NCI-H82 treated with DMSO at 0.1 percent for 48 hours (cell line): ENCODE data around the gene AP1B1.

Experiments used
- DNase-seq: peaks from one replicate; lab custom pipeline; 2025; ENCODE audit not compliant: unreplicated experiment; lab: John Stamatoyannopoulos, UW

AP1B1 gene

DNA sequence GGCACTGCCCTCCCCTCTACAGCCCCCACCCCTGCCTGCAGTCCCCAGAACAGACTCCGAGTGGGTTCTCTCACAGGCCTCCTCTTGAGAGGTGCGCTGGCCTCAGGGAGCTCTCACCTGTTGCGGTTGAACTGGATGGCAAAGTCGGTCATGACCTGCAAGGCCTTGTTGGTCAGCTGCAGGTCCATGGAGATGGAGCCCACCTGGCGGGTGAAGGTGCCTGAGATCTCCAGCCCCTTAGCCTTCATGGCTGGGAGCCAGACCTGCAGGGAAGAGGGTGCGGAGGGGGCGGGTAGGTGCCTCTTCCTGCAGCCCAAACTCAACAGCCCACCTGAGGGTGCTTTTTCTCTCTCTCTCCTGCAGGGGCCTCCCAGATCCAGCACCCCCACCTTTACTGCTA, 54.2 kb downstream of the AP1B1 start:
- no peak for DNase-seq

DNA sequence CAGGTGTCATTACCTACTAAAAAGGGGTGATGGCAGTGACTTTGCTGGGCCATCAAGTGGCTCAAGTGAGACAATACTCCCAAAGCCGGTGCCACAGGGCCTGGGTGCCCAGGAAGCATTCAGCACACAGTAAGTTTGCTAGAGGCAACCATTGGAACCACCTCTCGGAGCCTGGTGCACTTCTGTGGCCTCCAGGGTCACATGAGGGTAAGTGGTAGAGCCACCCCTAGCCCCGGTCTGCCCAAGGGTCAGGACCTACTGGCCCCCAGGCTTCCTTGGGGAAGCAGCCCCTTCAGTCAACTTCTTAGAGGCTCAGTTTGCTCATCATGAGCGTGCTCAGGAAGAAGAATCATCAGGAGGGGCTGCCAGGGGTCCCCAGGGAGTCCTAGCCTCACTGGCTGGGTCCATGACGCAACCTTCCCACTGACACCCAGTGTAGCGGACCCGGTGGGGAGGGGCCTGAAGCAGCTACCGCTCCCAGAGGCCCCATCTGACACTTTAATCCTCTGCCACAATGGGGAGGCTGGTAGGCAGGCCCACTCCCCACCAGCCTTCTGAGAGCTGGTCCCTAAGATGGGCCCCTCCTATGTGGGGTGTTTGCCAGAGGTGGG, 55.4 kb downstream of the AP1B1 start:
- no peak for DNase-seq

DNA sequence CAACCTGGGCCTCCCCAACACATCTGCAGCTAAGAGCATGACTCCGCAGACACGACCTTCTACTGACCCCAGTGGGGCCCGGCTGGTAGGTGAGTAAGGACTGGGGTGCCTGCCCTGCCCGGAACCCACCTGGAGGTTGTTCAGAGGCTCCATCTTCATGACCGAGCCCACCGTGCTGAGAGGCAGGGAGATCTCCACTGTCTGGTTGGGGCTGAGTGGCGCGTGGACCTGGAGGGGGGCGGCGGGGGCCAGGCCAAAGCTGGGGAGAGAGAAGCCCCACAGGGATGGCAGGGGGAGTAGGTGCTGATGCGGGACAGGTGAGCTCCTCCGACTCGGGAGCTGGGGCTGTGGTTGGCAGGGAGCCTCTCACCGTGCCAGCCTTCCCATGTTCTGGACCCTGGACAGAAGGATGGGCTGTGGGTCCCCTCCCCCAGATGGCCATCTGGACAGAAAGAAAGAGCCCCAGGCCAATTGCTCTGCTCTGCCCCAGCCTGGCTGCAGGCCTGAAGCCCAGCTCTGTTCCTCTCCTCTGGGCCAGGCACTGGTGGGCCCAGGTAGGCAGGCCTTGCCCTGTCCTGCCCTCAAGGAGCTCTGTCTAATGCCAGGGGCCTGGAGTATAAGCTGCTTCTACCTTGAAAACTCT, 56.6 kb downstream of the AP1B1 start:
- no peak for DNase-seq

DNA sequence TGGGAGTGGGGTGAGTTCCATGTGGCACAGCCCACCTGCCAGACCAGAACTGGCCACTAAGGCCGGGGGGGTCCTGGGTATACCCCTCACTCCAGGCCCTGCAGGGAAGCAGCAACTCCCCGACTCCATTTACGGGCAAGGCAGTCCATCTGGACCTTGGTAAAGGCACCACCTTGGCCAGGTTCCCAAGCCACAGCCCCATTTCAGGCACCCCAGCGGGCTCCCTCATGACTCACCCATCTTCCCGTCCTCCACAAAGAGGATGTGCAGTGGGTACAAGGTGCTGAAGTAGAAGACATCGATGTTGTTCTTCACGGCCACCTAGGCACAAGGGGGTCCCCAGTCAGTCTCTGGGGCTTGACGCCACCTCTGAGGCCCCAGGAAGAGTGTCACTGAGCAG, 57.2 kb downstream of the AP1B1 start:
- no peak for DNase-seq

DNA sequence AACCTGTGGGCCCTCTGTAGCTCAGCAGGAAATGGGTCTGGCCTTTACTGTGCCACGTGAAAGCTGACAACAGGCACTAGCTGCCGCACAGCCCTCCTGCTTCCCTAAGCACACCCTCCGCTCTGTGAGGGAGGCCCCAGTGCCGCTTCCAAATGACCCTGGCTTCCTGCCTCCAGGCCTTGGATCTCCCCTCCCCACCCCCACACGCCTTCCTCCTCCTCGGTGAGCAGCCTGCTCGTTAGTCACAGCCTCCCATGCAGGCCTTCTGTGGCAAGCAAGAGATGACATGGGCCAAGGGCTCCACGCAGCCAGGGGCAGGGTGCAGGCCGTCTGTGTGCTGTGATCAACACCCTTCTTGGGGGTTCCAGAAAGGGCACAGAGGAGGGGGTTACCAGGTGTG, 57.6 kb downstream of the AP1B1 start:
- peak; percentile 62 for DNase-seq

DNA sequence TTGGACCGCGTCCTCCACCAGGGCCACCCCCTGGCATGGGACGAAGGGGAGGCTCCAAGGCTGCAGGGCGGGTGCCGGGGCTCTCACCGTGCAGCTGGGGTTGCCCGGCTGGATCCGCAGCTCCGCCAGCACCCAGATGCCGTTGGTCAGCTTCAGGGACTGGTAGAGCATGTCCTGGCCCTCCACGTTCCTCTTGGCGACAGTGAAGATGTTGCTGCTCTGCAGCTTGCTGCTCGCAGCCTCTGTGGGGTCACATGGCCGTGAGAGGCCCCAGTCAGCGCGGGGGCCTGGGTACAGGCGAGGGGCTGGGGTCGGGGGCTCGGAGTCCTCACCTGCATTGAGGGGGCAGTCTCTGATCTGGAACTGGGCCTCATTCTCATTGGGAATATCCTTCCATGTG, 58.1 kb downstream of the AP1B1 start:
- DNase-seq: no peak

DNA sequence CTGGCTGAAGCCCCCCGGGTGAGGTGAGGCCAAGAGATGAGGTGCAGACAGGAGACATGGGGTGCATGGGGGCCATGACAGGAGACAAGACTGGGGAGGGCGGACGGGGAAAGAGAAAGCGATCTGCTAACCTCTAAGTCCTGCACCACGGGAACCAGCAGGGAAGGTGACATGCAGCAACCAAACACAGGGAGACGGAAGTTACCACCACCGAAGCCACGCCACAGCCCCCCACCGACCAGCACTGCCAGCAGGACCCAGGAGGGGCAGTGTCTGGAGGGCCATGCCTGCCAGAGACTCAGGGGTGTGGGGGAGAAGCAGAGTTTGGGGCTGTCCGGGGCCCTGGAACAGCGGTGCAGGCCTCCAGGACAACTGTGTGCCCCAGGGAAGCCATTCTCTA, 58.8 kb downstream of the AP1B1 start:
- DNase-seq: no peak

DNA sequence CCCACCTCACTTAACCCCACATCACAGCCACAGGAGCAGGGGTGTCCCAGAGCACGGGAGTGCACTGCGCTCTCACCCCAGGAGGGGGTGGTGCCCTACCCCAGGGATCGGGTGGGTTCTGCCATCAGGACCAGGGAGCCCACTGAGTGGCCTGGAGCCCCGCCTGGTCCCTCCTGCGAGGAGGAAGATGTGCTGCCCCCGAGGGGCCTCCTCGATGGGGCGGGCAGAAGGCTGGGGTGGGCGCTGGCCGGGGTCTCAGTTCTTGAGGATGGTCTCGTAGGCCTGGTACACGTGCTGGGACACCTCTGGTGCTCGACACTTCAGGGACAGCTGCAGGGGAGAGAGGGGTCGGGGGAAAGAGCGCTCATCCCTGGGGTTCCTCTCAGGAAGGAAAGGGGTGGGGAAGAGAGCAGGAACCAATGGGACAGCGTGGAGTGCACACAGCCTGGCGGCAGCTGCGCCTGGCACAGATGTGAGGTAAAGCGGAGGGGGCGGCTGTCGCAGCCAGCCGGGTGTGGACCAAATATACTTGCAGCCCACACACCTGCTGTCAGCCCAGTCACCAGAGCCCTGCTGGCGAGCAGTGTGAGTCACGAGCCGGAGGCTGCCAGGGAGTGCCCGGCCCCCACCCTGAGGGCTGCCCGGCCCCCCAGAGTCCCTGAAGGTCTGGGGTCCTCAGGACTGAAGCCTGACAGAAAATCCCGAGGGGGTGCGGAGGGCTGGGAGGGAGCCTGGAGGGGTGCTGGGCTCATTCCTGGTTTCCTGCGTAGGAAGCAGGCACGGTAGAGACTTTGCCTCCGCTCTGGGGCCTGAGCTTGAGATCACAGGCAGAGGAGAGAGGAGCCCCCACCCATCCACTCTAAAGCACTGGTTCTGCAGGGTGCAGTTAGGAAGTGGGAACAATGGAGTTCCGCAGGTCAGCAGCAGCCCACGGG, 59.5 kb downstream of the AP1B1 start:
- no peak for DNase-seq

DNA sequence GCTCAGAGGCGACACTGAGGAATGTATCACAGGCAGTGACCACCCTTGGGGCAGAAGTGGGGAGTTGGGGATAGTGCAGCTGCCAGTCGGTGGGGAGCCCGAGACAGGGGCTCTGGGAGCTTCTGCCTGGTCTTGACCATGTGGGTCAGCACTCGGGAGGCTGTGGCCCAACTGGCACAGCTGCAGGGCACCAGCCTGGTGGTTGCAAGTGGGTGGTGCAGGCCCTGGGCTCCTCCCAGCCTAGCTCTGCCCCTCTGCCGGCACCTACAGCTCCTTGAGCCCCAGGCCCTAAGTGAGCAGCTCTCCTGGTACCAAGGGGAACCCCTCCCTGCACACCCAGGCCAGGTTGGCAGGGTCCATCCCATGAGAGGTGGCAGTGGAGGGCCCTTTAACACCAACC, 60.3 kb downstream of the AP1B1 start:
- DNase-seq: no peak

DNA sequence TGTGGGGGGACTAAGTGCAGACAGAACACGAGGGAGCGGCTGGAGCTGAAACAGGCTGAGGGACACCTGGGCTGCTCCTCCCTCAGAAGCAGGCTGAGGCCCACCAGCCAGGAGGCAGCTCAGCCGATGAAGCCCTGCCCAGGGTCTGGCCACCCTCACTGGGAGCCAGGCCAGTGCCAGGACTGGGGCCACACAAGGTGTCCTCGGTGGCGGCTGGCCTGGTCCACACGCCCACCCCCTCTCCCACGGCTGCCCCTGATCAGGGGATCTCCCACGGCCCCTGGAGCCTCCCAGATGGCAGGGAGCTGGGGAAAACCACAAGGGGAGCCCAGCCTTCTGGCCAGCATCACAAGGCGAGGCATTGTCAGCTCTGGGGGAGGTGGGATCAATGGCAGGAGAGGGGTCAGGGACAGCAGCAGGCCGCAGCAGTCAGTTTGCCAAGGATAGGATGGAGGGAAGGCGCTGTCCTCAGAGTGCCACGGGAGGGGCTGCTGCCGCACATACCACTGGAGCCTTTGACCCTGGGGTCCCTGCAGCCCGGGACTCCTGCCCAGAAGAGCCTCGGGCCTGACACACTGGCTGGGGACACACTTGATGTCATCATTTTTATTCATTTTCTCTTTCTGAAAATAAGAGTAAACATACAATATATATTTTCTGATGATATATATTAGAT, 61.1 kb downstream of the AP1B1 start:
- no peak for DNase-seq

DNA sequence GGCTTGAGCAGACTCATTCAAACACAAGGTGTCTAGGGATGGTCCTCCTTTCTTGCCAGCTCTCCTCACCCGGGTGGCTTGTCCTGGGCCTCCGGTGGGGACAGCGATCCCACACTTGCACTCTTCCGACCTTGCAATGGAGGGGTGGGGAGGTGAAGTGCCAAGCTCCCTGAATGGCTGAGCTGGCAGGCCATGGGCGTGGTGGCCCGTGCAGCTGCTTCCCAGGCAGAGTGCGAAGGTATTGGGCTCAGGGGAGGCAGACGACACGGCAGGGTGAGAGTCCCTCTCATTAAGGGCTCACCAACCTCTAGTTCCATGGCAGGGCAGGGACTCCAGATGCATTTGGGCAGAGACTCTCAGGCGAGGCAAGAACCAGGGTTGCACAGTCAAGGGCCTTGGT, 61.9 kb downstream of the AP1B1 start:
- DNase-seq: no peak

DNA sequence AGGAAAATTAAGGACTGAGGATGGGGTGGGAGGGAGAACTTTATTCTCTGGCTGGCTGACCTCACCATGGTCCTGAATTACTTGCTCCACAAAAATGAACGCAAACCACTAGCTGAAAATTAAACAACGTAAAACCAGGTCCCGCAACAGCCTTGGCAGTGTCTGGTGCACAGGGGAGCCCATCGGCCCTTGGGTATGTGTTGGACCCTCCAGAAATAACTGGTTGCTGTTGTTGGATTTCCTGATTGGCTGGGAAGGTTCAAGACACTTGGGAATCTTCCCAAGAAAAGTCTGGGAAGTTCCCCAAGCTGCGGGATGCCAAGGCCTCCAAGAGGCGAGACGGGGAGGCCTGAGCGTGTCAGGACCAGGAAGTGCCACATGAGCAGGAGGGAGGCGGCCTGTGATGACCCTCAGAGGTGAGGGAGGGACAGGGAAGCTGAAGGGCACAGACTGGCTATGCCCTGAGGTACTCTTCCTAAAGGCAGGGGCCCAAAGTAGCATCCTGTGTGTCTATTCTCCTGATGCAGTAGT, 62.5 kb downstream of the AP1B1 start:
- no peak for DNase-seq

DNA sequence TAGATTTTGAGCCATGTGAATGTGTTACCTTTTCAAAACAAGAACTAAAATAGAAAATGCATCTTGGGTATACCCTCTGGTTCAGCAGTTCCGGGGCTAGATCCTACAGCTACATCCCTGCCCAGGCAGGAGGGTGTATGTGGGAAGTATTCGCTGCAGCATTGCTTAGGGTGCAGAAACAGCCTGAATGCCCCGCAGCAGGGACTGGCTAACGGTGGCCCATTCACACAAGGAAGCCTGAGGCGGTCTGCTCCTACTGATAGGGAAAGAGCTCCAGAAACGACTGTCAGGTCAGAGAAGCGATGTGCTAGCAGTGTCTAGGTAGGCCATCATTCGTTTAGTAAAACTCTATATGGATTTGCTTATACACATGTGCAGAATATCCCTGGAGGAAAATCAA, 63.0 kb downstream of the AP1B1 start:
- no peak for DNase-seq

DNA sequence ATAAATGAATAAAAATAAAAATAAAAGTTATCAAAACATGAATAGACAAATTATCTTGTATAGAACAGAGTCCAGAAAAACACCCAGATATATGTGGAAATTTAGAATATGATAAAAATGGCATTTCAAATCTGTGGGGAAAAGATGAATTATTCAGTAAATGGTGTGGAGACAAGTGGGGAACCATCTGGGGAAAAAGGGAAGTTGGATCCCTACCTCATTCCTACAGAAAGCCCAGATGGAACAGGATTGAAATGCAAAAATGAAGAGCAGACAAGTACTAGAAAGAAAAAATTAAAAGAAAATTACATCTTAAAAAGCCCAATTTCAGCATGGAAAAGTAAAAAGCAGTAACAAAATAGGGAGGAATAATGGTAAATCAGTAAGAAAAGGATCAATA, 64.7 kb downstream of the AP1B1 start:
- DNase-seq: no peak

DNA sequence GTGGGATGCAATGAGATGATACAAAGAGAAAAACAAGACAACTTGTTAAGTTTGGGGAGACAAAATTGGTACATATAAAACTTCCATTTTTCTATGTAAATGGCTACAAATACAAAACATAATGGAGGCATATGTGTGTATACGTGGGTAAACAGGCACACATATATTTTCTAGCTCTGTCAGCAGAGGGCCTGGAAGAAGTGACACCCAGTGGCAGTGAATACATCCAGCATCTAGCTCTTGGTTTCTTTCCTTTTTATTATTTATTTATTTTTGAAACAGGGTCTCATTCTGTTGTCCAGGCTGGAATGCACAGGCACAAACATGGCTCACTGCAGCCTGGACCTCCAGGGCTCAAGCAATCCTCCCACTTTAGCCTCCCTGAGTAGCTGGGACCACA, 67.8 kb downstream of the AP1B1 start:
- no peak for DNase-seq

DNA sequence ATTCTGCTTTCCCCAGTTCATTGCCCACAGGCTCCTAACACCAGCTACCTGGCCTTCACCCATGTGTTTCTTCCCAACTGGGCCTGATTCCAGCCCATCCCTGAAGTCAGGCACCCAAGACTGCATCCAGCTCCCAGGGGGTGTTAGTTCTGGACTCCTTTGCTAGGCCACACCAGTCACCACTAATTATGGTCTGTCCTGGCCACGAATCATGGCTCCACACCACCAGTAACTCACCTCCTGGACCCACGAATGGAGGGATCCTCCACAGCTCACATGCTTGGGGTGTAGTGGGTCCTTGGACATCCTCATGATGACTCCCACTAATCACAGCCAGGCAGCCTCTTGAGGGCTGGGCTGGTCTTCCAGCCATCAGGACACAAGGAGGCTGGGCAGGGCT, 69.3 kb downstream of the AP1B1 start:
- no peak for DNase-seq

DNA sequence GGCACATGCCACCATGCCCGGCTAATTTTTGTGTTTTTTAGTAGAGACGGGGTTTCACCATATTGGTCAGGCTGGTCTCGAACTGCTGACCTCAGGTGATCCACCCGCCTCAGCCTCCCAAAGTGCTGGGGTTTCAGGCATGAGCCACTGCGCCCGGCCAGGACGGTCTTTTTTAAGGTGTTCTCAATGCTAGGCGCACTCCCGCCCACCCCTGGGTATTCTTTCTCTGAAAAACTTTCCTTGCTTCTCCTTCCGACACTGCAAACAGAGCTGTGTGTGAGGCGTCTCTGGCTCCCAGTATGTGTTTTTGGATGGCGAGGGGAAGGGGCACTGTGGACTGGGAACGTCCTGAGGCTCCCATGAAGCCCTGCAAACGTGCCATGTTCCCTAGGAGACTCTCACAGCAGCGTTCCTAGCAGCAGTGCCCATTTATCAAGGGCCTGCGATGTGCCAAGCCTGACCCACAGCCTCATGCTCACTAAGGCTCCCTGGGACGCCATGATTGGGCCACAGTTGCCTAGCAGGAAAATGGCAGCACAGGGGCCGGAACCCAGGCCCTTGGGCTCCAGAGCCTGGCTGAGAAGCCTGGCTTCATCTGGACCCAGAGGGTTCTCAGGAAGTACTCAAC, 70.4 kb downstream of the AP1B1 start:
- no peak for DNase-seq

DNA sequence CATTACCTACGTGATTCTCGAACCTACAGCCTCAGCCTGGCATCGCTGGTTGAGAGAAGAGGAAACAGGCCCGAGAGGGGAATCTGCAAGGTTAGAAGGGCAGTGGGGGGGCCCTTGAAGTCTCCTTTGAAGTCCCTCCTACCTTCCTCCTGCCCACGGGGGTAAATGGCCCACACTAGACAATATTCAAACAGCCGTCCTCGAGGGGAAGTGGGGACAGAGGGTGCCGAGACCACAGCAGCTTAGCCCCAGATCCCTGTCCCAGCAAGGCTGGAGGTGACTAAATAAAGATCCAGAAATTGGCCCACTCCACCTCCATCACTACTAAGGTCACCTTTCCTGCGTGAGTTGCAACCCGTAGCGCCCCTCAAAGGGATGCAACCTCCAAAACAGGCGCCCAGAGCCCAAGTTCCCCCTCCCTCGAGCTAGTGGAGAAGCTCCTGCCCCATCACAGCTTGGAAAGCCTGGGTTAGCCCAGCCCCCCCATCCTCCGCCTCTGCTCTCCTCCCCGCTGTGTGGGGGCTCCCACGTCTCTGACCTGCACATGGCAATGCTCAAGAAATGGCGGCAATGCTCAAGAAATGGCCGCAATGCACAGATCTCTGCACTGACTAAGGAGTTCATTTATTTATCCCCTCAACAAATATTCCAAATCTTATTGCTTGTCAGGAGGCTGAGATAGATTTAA, 72.1 kb downstream of the AP1B1 start:
- DNase-seq: no peak

DNA sequence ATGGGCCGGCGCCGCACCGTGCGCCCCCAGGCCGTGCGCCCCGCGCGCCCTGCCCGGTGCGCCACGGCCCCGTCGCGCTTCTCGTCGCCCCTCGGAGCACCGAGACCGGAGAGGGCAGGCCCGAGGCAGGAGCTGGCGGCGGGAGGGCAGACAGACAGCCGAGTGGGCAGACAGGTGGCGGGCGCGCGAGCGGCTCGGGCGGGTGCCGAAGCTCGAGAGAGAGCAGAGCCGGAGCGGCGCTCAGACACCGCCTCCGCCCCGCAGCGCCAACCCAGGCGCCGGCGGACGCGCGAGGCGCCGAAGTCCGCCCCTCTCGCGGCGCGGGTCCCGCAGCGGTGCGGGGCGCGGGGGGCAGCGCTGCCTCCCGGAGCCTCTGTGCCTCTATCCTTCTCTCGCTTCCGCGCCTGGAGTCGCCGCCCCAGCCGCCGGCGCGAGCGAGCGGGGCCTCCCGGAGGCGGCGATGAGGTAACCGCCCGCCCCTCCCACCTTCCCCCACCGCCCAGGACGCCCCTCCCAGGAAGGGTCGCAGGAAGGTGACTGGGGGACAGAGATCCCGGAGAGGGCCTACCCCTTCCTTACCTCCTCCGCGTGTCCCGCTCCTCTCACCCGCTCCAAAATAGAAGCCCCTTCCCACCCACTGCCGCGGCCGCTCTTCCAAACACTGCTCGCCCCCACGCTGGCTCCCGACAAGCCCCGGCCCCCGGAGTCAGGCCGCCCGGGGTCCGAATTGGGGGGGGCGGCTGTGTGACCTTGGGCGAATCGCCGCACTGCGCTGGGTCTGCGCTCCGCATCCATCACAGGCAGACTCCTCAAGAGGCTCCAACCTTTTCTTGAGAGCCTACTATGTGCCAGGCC, 72.9 kb downstream of the AP1B1 start, which contains the start of gene RASL10A:
Gene RASL10A (minus strand): TSS at position 412 of the 855 bp plus-strand sequence. CDS start 451 bp downstream, outside the sequence.
- no peak for DNase-seq
